GM18519 (cell line): ENCODE data around the gene SSBP3.
"Not testable (repeated sequence)": the region's sequence is repeated elsewhere in the genome, so short reads cannot be mapped to it uniquely, and the experiment has no call there.

Source experiments
- ATAC-seq: cut with Tn5 transposase; IDR thresholded peaks from one replicate; pipeline ENCODE4 v1.9.1; 2021; ENCODE audit warnings: mild to moderate bottlenecking, moderate library complexity; ENCODE audit not compliant: unreplicated experiment, low FRiP score

Gene SSBP3

DNA sequence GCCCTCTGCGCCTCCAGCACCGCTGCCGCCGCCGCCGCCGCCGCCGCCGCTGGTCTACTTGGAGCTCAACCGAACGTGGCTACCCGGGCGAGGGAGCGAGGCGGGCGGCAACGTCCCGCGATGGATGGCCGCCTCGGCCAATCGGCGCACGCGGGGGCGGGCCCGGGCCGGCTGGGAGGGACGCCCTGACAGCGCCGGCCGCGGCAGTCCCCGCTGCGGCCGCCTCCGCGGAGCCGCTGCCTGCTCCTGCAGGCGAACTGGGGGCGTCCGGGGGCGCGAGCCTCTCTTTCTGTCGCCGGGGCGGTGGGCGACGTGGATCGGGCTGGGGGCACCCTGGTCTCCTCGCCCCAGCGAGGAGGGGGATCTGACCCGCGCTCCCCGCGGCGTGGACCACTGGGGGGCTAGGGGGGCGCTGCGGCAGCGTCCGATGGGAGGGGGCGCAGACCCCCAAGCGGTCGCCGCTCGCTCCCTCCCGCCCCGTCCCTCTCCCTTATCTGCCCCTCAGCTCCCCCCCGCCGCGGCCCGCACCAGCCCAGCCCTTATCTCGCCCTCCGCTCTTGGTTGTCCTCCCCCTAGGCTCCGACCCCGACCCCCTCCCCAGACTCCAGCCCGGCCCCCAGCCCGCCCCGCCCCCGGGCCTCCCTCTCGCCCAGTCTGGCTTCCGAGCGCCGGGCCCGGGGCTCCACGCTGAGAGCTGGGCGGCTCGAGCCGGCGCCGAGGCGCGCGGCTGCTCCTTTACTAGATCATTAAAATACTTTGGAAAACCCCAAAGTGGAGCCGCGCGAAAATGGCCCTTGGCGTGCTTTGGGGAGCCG is at the start of gene SSBP3:
SSBP3 (minus strand) TSS at position 56 of the 815 bp plus-strand sequence.
- peak; percentile 58 for ATAC-seq

DNA sequence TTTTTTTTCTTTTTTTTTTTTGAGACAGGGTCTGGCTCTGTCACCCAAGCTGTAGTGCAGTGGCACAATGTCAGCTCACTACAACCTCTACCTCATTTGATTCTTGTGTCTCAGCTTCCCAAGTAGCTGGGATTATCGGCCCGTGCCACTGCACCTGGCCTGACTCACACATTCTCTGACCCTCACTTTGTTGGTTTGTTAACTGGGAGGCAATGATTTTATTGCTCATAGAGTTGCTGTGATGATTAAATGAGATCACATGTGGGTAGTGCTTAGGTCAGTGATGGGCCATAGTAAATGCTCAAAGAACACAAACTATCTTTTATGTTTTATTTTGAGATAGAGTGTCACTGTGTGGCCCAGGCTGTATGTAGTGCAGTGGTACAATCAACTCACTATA is 47.3 kb upstream of the SSBP3 start:
- ATAC-seq: no peak

DNA sequence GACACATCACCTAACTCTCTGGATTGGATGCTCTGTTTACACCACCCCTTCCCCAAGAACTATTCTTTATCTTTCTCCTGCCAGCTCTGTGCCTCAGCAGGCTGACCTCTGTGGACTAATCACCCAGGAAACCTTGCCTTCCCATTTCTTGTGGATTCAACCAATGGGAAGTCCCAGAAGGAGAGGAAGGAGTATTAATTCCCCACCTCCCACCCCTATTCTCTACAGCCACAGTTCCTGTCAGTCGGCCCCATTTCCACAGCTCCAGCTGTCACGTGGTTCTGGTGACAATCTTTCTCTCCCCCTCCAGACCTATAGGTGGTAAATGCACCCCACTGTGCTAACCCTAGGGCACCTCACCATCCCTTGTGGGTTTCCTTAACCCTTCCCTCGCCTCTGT is 46.8 kb upstream of the SSBP3 start:
- ATAC-seq: no peak

DNA sequence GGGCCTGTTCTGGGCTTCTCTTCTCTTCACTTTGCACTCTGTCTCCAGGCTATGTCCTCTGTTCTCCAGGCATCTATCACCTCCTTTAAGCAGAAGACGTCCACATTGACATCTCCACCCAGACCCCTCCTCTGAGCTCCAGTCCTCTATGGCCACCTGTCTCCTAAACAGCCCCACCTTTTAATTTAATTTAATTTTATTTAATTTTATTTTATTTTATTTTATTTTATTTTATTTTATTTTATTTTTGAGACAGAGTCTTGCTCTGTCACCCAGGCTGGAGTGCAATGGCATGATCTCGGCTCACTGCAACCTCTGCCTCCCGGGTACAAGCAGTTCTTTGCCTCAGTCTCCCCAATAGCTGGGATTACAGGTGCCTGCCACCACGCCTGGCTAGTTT is 43.2 kb upstream of the SSBP3 start:
- not testable (repeated sequence) for ATAC-seq

DNA sequence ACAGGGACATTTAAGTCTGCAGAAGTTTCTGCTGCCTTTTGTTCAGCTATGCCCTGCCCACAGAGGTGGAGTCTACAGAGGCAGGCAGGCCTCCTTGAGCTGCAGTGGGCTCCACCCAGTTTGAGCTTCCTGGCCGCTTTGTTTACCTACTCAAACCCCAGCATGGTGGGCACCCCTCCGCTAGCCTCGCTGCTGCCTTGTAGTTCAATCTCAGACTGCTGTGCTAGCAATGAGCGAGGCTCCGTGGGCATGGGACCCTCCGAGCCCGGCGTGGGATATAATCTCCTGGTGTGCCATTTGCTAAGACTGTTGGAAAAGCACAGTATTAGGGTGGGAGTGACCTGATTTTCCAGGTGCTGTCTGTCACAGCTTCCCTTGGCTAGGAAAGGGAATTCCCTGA is 42.6 kb upstream of the SSBP3 start:
- ATAC-seq: not testable (repeated sequence)

DNA sequence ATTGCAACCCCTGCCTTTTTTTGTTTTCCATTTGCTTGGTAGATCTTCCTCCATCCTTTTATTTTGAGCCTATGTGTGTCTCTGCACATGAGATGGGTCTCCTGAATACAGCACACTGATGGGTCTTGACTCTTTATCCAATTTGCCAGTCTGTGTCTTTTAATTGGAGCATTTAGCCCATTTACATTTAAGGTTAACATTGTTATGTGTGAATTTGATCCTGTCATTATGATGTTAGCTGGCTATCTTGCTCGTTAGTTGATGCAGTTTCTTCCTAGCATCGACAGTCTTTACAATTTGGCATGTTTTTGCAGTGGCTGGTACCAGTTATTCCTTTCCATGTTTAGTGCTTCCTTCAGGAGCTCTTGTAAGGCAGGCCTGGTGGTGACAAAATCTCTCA is 40.9 kb upstream of the SSBP3 start:
- not testable (repeated sequence) for ATAC-seq

DNA sequence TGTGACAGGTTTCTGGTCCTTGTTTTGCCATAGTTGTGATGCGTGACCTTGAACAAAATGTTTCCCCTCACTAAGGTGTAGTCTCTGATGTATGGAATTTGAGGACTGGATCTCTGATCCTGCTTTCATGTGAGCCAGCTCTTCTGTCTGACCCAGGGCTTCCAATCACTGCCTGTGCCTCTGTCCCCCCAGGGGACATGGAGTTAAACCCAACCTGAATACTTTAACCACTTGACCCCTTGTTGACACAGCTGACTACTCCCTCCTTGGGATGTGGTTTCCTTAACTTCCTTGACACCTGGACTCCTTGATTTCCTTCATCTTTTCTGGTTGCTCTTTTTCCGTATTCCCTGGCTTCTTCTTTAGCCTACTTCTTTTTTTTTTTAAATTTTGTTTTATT is 36.0 kb upstream of the SSBP3 start:
- ATAC-seq: no peak

DNA sequence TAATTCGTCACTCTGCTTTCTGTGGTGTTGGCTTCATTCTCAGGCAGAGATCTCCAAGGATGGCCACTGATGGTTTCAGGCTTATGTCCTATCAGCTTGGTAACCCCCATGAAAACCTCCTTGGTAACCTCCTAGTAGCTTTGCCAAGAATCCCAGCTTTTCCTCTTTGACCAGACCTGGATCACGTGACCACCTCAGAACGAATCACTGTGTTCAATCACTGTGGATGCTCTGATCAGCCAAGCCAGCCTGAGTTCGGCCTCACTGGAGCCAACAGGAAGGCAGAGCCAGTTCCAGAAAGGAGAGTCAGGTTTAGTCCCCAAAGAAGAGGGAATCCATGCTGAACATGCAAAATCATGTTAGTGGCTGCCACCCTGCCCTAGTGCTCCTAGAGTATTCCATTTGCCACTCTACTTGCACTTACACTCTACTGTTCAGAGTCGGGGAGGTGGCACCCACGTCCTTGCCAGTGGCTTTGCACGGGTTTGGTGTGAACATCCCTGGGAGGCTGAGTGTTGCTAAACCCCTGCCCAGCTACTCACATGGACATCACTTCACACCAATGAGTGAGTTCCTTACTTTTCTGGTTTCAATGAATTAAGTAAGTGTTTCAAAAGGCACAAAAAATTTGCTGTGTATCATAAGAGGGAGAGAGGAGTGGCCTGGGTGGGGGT is 33.5 kb upstream of the SSBP3 start:
- ATAC-seq: no peak

DNA sequence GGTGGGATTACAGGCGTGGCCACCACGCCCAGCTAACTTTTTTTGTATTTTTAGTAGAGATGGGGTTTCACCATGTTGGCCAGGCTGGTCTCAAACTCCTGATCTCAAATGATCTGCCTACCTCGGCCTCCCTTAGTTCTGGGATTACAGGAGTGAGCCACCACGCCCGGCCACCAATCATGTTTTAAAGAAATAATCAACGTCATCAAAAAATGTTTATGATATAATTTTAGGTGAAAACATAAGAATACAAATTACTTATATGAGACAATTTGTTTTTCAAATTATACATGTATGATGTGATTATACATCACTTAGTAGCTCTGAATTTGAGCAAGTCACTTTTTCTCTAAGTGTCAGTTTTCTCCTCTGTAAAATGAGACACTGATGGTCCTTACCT is 31.6 kb upstream of the SSBP3 start:
- ATAC-seq: no peak

DNA sequence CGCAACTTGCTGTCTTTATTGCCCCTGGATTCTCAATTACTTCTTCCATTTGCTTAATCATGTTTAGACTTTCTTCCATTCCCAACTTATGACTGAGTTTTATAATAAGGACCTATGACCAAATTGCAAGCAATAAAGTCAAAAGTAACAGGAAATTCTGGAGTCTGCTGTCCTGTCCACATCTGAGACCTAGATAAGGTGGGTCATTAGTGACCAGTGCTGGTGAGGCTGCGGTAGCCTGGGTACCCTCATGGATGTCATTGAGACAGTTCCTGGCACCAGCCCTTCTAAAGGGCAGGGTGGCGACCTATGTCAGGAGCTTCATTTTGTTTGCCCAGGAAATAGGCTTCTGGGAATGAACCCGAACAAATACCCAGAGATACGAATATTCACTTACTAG is 30.6 kb upstream of the SSBP3 start:
- no peak for ATAC-seq

DNA sequence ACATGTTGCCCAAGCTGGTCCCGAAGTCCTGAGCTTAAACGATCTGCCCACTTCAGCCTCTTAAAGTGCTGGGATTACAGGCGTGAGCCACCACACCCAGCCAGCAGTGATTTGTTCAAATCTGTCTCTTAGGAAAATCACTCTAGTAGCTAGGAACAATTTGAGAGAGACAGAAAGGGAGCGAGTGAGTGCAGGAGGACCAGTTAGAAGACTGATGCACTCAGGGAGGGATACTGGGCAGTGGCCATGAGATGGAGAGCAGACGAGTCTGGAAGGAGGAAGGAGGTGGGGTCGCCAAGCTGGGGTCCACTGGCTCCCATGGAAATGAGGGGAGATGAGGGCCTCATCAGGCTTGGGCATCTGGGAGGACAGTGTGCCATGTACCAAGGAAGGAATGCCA is 23.6 kb upstream of the SSBP3 start:
- no peak for ATAC-seq

DNA sequence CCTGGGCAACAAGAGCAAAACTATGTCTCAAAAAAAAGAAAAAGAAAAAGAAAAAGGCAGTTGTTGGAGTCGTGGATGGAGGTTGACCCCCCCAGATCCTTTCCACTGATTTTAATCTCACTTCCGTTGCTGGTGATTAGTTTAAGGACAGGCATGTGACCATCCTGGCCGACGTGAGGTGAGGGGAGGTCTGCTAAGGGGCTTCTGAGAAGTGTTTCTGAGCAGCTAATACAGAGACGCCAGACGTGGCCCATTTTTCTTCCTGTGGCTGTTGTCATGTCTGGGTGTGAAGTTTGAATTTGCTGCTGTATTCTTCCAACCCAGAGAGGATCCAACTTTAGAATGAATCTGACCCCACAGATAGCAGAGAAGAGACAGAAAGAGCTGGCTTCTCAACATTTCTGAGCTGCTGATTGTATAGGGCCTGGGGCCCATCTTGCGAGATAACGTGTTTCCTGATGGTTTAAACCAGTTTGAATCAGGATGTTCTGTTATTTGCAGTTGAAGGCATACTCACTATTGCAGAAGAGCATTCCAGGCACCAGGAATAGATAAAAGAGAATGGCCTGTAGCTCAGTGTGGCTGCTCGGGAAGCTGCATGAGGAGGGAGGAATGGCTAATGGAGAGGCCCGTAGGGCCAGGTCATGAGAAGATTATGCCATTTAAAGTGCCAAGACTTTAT is 22.8 kb upstream of the SSBP3 start:
- ATAC-seq: no peak

DNA sequence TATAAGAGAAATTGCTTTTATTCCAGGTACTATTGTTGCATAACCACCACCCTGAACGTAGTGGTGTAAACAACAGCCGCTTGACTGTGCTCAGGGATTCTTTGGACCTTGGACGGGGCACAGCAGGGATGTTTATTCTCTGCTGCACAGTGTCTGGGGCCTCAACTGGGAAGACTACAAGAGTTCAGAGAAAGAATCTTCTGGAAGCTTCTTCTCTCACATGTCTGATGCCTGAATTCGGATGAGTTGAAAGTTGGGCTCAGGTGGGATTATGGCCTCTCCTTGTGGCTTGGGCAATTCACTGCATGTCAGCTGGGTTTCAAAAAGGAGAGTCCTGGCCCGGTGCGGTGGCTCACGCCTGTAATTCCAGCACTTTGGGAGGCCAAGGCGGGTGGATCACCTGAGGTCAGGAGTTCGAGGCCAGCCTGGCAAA is 19.0 kb upstream of the SSBP3 start:
- no peak for ATAC-seq

DNA sequence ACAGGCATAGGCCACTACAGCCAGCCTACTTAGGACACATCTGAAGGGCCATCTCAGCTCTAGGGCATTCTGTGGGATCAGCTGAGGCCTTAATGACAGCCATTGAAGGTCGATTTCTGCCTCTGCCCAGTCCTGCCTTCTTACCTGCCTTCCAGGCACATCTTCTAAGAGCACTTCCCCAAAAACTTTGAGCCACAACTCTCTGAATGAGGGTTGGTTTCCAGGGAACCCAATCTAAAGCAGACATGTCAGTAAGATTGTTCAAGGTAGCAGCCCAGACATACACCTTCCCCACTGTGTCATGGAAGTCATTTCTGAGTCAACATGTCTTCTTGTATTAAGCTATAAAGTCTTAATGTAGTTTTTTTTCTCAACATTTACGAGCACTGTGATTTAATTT is 18.2 kb upstream of the SSBP3 start:
- ATAC-seq: no peak

DNA sequence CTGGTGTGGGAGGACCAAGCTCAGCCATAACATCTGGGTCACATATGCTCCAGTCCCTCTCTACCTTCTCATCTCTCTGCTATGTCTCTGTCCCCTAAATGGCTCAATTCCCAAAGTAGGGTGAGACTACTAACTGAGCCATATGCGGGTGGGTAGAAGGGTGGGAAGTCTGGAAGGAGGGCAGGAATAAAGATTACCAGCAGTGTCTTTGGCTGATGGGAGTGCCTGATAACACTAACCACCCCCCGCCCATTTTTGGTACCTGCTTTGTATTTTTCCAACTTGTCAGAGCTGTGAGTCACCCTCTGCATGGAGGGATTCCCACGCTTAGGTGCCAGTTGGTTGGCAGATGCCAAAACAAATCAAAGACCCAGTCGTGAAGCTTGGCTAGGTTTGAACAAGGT is 14.9 kb upstream of the SSBP3 start:
- no peak for ATAC-seq

DNA sequence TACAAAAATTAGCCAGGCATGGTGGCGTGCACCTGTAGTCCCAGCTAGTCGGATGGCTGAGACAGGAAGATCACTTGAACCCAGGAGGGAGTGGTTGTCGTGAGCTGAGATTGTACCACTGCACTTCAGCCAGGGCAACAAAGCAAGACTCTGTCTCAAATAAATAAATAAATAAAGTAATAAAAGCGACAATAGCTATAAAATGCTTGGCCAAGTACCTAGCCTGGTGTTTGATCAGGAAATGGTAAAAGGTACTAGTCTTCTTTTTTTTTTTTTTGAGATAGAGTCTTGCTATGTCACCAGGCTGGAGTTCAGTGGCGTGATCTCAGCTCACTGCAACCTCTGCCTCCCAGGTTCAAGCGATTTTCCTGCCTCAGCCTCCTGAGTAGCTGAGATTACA is 12.4 kb upstream of the SSBP3 start:
- ATAC-seq: not testable (repeated sequence)

DNA sequence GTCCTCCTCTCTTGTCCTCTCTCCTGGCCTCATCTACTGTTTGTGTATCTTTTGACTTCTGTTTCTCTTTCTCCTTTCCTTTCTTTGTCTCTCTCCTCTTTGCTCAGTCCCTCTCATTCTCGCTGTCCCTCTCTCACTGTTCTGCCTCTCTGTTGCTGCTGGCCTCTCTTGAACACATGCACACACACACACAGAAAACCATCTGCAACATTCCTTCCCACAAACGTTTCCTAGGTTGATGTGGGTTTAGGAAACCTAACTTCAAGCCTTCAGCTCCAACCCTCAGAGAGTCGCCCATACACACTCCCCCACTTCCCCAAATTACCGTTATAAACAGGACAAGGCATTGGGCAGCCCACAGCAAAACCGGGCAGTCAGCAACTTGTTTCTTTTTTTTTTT is 10.9 kb upstream of the SSBP3 start:
- ATAC-seq: no peak

DNA sequence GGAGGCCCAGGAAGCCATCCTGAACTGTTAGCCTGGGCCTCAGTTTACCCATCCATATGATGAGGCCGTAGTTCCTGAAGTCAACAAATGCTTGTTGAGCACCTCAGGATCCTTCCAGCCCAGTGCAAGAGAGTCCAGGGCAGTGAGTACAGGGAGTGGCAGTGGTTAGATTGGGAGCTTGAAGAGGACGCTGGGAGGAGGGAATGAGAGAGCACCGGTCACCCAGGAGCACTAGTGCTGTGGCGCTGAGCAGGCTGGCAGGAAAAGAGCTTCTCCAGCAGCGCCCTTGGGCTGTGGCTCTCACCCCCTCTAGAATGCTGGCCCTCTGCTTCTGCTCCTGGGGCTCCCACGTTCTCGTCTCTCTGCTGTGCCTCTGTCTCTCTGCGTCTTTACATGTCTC is 10.2 kb upstream of the SSBP3 start:
- ATAC-seq: no peak

DNA sequence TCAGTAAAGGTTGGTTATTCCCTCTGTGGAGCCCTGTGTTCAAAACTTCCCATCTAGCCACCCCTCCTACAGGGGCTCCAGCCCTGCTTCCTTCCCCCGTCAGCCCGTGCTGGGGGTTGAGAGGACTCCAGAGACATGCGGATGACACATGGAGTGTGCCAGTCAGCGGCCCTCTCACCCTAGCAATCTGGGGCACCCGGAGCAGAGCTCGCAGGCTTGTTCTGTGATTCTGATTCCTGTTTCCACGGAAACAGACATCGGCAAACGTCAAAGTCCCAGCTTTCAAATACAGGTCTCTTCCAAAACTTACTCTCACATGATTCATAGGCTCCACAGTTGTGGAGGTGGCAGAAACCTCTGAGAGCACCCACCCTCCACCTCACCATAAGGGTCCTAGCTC is 9.8 kb upstream of the SSBP3 start:
- no peak for ATAC-seq

DNA sequence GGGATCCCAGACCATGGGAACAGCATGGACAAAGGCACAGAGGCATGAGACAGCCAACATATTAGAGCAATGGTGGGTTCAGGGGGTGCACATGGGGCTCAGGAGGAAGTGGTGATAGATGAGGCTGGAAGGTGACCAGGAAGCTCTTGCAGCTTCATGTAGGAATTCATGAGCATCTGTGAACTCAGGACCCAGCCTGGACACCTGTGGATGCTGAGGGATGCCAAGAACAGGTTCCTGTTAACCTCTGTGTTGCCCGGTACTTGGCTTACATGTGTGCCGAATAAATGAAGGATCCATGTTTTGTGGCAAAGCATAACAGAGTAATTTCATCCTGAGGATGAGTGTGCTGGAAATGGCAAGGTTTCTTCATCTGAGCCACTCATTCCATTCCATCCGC is 9.3 kb upstream of the SSBP3 start:
- no peak for ATAC-seq

DNA sequence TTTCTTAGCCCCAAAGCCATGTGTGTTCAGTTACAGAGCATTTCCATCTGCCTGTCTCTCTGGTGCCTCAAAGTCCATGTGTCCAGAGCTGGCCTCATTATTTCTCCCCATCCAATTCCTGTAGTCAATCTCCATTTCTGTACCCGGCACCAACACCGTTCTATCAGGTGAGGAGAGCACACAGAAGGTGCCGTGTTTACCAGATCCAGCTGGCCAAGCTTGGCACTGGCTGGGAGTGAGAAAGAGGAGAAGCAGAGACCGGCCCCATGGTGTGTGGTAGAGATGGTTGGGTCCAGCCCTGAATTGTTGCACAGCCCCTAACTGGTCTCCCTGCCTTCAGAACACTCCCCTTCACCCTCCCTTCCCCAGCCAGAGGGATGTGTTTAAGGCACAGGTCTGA is 7.5 kb upstream of the SSBP3 start:
- no peak for ATAC-seq

DNA sequence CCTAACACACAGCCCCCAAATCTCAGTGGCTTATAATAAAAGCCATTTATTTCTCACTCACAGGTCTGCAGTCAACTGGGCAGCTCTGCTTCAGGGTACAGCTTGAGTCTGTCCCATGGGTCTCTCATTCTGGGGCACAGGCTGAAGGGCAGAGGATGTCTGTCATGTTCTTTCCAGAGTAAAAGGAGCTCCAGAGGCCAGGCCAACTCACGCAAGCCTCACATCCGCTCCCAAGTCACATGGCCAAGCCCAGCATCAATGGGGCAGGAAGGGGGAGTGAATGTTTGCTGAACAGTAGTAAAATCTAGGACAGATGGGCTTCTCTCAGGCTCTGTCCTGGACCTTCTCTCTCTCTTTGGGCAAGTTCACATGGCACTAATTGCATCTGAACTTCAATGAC is 7.1 kb upstream of the SSBP3 start:
- ATAC-seq: no peak
